Erythroblast (primary cell): ENCODE data around the gene CARS1.
A peak's percentile ranks its signal among the peaks of the same experiment; 100 is the strongest.

Experiments used
- DNase-seq, 2 experiments: peaks; one replicate each; lab custom pipeline; 2025; lab: John Stamatoyannopoulos, UW
- GATA1 ChIP-seq: IDR thresholded peaks from 2 replicates; pipeline ENCODE4 v1.6.1; 2011; ENCODE audit warnings: low read depth, mild to moderate bottlenecking, control low read depth, low read length, moderate library complexity
- POLR2A ChIP-seq: IDR thresholded peaks from 2 replicates; pipeline ENCODE4 v1.6.1; 2011; ENCODE audit warnings: mild to moderate bottlenecking, low read length

CARS1 gene

GRCh38 chr11:3060436-3061025 is 3.3 kb upstream of the CARS1 start:
- TF ChIP-seq POLR2A = no peak
- no peak for TF ChIP-seq GATA1
- no peak for DNase-seq

DNA sequence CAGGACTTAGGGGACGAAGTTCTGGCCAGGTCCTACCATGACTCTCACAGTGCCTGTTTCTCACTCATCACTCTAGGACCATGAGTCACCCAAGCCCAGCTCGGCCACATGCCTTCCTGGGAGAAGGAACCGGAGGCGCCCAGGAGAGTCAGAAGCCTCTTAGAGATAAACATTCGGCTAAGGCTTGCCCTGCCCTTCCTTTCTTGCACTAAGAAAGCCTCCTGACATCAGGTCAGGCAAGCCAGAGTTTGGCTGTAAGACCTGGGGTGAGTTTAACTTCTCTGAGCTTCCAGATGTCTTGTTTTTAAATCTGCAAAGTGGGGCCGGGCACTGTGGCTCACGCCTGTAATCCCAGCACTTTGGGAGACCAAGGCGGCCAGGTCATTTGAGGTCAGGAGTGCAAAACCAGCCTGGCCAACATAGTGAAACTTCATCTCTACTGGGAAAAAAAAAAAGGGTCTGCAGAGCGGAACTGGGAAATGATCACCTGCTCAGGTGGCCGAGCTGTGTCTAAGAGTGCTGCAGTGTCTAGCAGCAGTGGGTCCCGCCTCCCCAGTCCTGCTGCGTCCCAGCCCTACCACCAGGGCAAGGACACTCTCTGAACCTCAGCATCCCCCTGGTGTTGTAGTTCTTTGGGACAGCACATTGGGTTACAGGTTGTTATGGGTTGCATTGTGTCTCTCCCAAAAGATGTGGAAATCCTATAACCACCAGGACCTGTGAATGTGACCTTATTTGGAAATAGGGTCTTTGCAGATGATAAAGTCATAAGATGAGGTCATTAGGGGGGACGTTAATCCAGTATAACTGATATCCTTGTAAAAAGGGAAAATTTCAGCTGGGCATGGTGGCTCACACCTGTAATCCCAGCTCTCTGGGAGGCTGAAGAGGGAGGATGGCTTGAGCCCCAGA is 1.8 kb upstream of the CARS1 start:
- no peak for TF ChIP-seq GATA1
- TF ChIP-seq POLR2A = no peak
- DNase-seq = peak; percentile 57 to 75

GRCh38 chr11:3056296-3057068 is 741 bp downstream of the CARS1 start:
- TF ChIP-seq POLR2A = no peak
- TF ChIP-seq GATA1 = no peak

DNA sequence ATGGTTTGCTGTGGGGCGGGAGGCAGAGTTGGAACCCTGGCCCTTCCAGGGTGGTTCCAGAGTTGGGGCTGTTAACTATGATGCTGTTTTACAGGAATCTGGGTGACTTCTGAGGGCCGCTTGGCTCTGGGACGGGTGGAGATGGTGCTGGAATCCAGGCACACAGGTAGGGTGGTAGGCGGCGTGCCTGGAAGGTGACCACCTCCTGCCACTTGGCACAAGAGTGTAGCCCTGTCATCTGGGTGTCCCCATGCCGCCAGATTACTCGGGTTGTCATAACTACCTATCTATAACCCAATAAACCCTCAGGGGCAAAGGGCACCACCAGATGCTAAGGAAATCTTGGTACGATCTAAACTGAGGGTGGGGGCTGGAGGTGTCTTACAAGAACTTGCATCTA is 1.3 kb downstream of the CARS1 start:
- TF ChIP-seq POLR2A = no peak
- DNase-seq = peak in 1 of 2 experiments; percentile 22

More at GRCh38 chr11:3056296-3057068, 741 bp downstream of the CARS1 start:
- peak; percentile 32 to 46 for DNase-seq

DNA sequence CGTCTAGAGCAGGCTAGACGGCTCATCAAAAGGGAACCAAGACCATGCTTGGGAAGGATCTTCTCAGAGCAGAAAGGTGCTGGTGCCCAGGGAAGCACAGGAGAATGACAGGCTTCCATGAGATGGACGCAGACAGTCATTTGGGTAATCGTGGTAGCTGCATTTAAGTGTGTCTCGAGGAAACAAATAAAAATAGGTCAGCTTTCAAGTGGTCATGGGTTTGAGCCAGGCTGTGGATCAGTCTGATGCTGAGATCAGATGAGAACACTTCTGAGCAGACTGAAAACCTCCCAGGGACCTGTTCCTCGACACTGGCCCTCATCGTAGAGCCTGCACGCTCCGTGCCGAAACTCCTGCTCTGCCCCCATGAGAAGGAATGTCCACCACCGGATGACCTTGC is 4.7 kb downstream of the CARS1 start:
- no peak for TF ChIP-seq POLR2A
- TF ChIP-seq GATA1 = no peak
- DNase-seq = no peak

DNA sequence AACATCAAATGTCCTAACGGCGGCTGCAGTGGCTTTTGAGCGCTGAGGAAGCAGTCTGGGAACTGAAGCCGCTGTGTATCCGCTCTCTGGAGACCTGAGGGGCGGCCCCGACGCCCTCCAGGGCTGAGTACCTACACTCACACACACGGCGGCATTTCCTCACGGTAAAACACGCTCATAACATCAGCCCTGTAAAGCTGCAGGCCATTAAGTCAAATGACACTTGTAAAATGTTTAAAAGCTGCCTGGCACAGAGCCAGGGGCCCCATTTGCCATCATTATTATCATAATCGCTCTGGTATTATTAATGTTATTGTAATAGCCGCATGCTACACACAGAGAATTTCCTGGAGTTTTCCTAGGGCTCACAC is 5.1 kb downstream of the CARS1 start:
- DNase-seq = no peak
- TF ChIP-seq GATA1 (no peak), POLR2A (no peak)

GRCh38 chr11:3051196-3052108 is 5.8 kb downstream of the CARS1 start:
- TF ChIP-seq POLR2A (no peak), GATA1 (no peak)
- no peak for DNase-seq

- TF ChIP-seq GATA1 (no peak), POLR2A (no peak)
- no peak for DNase-seq
Measured at GRCh38 chr11:3050386-3051195, 6.6 kb downstream of the CARS1 start.

DNA sequence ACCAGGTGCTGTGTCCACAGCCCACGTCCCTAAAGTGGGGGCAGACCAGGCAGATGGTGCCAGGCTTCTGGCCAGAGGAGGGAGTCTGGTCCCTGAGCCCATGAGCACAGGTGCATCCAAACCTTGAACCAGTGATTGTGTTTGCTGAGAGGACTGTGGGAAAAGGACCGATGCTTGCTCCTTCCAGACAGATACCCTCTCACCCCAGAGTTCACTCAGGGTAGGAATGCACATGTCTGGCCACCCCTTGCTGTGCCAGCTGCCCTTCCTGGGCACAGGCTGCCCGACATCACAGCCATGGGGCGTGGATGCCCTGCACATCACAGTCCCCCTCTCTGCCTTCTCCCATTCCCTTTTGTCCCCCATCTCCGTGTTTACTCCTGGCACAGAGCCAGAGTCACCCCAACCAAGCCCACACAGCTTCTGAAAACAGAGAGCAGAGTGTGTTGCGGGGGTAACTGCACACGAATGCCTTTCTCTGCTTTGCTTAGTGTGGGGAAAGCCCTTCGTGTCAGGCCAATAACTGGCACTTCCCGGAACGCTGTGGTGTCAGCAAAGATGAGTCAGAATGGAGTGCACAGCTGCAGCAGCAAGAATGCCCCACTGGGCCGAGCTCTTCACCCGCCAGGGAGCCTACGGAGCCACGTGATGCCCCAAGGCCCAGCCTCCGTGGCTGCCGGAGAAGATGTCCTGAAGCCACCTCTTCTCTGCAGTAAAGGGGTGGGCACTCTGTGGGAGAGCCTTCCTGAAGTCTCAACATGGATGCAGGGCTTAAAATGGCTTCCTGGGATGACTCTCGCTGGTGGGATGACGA is 7.6 kb downstream of the CARS1 start:
- no peak for DNase-seq
- no peak for TF ChIP-seq POLR2A

DNA sequence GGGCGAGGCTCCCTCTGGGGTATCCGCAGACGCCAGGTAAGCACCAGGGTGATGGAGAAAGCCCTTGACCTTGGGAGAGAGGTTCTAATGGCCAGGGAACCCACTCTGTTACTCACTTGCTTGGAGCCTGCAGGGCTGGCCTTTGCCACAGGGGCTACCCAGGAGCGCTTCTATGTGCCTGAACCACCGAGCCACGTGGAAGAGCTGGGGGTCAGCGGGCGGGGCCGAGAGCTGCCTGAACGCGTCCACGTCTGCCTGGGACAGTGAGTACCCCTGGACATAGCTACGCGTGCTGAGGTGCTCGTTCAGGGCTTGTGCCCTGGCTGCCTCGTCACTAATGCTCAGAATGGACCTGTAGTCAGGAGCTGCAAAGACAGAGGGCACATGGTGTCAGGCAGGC is 9.6 kb downstream of the CARS1 start:
- DNase-seq = no peak
- TF ChIP-seq POLR2A (no peak), GATA1 (no peak)

DNA sequence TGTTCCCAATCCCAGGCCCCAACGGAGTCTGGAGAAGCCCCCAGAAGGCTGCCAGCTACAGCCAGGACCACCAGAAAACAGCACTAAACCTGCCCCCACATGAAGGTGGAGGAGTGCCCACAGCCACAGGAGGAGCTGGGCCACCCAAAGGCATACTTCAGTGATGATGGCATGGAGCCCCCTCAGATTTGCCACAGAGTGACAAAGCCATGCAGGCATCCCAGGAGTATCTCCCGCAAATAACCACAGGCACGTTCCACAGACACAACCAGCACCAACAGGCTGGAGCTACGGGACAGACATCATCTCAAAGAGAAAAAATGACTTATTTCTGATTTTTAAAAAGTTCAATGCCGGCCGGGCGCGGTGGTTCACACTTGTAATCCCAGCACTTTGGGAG is 10.6 kb downstream of the CARS1 start:
- no peak for DNase-seq

DNA sequence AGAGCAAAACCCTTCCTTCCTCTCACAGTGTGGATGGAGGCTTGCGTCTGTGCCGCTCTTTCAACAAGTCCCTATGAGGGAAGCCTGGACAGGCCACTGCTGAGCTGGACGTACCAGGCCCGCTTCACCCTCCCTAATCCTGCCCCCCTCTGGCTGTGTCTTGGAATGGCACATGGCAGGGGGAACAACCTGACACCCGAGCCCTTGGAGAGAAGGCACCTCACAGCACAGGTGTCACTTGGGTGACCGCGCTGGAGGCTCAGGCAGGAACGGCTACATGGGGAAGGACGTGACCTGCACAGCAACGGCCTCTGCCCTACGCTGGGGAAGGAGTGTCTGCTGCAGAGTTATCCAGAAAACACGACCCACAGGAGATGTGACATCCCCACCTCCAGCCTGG is 11.0 kb downstream of the CARS1 start:
- no peak for TF ChIP-seq GATA1
- no peak for TF ChIP-seq POLR2A
- no peak for DNase-seq

More for the DNA sequence above, 10.6 kb downstream of the CARS1 start:
- TF ChIP-seq POLR2A = no peak
- TF ChIP-seq GATA1 = no peak
